Spleen (tissue), 7 donors: ENCODE measurements around the gene ACTN4.

Source experiments
- POLR2A ChIP-seq, 3 donors: fragments of 450-650 bp; IDR thresholded peaks; one replicate each; pipeline ENCODE4 v1.5.1; 2017; ENCODE audit warnings: antibody characterized with exemption in 3 of 3, mild to moderate bottlenecking in 1 of 3
- POLR2AphosphoS5 ChIP-seq, 3 donors: sonication (generic); formaldehyde crosslinking; IDR thresholded peaks; one replicate each; pipeline ENCODE4 v1.5.1; 2017; ENCODE audit warnings: antibody characterized with exemption in 3 of 3
- TF ChIP-seq, protein P1 (sequence below), 11 experiments: fragments of 200-600 bp in 7 of 11; fragments of 450-650 bp in 4 of 11; sonication (generic) in 4 of 11; IDR thresholded peaks in 8 of 11; conservative IDR thresholded peaks in 3 of 11; 1 replicate in 7 of 11; 2 replicates in 4 of 11; pipeline versions ENCODE4 v1.4.0 to v1.8.0; 2016 to 2021; ENCODE audit warnings: antibody characterized with exemption in 11 of 11, inconsistent platforms in 4 of 11, mild to moderate bottlenecking in 1 of 11
- donor health status: DM: no; HTN: no; CAD: no; lungs with moderate emphysema.
- donor health status: DM: no; HTN: no; CAD: no.
- donor health status: DM: no; HTN: no; CAD: no.

DNA sequence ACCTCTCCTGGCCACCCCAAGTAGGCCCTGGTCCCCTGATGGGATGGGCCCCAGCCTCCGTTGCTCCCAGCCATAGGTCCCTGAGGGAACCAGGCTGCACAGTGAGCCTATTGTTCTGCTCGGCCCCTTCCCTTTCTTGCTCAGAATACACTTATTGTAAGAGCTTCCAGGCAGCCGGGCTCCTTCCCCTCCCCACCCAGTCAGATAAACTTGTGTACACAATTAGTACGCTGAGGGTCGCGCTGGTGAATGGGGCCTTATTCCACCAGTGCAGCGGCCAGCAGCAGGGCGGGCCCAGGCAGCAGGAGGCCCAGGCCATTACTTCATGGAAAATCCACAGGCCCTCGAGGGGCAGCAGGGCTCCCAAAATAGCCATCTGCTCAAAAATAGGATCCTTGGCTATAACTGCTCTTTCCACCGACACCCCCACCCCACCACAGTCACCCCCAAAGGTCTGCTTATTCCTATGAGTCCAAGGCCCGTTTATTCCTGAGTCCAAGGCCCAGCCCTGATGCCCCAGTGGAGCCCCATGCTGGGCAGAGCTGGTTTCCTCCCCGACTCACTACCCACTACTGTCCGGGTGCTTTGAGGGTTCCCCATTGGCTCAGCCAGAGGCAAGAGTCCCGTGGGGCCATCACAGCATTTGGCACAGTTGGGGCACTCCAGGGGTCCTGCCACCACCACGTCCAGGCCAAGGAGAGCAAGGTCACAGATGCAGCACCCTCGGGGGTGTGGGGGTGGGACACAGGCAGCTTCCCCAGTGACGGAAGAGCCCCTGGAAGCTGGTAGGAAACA is 74.7 kb downstream of the ACTN4 start:
- TF ChIP-seq, protein P1, sequence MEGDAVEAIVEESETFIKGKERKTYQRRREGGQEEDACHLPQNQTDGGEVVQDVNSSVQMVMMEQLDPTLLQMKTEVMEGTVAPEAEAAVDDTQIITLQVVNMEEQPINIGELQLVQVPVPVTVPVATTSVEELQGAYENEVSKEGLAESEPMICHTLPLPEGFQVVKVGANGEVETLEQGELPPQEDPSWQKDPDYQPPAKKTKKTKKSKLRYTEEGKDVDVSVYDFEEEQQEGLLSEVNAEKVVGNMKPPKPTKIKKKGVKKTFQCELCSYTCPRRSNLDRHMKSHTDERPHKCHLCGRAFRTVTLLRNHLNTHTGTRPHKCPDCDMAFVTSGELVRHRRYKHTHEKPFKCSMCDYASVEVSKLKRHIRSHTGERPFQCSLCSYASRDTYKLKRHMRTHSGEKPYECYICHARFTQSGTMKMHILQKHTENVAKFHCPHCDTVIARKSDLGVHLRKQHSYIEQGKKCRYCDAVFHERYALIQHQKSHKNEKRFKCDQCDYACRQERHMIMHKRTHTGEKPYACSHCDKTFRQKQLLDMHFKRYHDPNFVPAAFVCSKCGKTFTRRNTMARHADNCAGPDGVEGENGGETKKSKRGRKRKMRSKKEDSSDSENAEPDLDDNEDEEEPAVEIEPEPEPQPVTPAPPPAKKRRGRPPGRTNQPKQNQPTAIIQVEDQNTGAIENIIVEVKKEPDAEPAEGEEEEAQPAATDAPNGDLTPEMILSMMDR (IDR thresholded peaks at IDR 0.05 in 8 of 11, conservative IDR thresholded peaks at IDR 0.05 in 3 of 11): no peak
- TF ChIP-seq POLR2AphosphoS5 (IDR thresholded peaks at IDR 0.05): peak; percentile 2 to 26 (median 7)
- no peak for TF ChIP-seq POLR2A (IDR thresholded peaks at IDR 0.05)
